ENCODE data around the gene ZNF222.
A peak's percentile ranks its signal among the peaks of the same experiment; 100 is the strongest.

Gene ZNF222

DNA sequence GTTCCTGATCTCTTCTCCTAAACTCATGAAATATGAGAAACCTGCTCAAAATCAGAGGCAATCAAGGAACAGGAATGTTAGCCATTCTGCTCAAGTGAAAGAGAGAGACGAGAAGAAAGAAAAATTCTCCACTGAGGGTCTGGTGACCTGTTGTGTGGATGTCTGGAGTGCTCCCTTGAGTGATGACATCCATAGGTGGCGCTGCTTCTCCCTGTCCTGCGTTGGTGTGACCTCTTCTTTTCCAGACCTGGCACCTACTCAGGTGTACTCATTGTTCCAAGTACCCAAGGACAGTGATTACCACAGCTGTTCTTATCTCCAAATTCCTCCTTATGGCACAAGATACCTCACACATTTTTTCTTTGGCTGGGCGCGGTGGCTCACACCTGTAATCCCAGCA, 30.7 kb downstream of the ZNF222 start:
- no peak for DNase-seq

DNA sequence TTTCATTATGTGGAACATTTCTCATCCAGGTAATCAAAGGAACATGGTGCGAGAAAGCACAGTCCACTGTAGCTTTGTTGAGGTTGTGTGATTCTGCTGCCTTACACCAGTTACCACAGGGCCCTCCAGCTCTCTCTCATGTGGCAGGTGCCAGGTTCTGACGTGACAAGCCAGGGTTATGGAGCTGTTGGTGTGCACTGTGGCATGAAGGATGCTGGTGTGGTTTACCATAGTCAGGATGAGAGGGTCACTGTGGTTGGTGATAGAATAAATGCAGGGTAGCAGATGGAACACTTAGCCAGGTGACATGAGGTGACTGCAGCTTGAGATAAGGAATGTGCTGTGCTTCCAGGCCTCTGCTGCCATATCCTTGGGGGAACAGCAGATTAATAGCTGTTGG, 34.0 kb downstream of the ZNF222 start:
- DNase-seq, result no peak

DNA sequence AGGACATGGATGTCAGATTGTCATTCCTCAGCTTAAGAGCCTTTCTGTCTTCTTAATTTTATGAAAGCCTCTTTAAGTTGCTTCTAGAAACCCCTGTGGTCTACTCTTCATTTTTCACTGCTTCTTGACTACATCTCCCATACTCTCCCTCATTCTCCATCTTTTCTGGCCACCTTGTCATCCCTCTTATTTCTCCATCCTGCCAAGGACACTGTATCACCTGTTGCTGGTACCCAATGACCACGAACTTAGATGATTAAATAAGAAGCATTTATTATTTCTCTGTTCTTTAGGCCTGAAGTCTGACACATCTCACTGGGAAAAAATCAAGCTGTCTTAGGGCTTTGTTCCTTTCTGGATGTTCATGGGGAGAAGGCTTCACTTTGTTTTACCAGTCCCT, 35.9 kb downstream of the ZNF222 start:
- DNase-seq, result no peak

DNA sequence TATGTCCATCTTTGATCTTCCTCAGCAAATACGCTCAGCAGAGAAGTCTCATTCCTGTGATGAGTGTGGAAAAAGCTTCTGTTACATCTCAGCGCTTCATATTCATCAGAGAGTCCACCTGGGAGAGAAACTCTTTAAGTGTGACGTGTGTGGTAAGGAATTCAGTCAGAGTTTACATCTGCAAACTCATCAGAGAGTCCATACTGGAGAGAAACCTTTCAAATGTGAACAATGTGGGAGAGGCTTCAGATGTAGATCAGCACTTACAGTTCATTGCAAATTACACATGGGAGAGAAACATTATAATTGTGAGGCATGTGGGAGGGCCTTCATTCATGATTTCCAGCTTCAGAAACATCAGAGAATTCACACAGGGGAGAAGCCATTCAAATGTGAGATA, 41.1 kb downstream of the ZNF222 start:
- DNase-seq, result no peak

DNA sequence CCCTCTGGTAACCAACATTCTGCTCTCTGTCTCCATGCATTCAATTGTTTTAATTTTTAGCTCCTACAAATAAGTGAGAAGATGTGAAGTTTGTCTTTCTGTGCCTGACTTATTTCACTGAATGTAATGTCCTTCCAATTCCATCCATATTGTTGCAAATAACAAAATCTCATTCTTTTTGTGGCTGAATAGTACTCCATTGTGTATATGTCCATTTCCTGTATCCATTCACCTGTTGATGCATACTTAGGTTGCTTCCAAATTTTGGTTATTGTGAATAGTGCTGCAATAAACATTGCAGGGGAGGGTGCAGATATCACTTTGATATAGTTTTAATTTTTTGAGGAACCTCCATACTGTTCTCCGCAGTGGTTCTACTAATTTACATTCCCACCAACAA, 44.2 kb downstream of the ZNF222 start:
- DNase-seq, result no peak

DNA sequence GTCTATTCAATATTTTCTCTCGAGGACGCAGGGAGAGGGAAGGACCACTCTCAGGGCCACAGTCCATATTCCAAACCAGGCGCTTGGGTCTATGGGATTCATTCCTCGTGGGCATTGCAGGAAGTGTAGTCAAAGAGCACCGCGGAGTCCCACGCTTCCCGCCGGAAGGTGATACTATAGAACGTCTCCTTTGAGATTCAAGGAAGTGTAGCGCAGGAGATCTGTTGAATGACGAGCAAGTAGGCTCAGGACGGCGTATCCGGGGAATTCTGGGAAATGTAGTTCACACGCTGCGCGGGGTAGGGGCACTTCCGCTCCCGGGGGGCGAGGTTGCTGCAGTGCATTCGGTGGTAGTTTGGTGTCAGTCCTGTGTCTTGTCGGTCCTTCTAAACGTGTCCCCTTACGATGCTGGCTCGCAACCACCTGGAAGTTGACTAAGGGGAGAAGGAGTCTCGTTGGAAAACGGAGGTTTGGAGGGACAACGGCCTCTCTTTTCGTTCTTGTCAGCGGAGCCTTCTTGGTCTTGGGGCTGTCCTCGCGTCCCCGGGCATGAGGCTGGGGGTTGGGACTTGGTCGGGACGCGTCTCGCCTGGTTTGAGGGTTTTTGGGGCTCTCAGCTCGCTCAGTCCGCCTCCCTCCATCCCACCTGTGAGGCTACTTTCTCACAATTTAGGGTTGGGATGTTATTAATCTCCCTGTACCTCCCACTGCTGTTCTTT, 46.8 kb downstream of the ZNF222 start, which contains the start of gene ZNF284:
TSS of gene ZNF284 (plus strand) at position 336 of the 719 bp plus-strand sequence. CDS start 4,231 bp downstream, outside the sequence.
- DNase-seq, result peak; percentile 39

DNA sequence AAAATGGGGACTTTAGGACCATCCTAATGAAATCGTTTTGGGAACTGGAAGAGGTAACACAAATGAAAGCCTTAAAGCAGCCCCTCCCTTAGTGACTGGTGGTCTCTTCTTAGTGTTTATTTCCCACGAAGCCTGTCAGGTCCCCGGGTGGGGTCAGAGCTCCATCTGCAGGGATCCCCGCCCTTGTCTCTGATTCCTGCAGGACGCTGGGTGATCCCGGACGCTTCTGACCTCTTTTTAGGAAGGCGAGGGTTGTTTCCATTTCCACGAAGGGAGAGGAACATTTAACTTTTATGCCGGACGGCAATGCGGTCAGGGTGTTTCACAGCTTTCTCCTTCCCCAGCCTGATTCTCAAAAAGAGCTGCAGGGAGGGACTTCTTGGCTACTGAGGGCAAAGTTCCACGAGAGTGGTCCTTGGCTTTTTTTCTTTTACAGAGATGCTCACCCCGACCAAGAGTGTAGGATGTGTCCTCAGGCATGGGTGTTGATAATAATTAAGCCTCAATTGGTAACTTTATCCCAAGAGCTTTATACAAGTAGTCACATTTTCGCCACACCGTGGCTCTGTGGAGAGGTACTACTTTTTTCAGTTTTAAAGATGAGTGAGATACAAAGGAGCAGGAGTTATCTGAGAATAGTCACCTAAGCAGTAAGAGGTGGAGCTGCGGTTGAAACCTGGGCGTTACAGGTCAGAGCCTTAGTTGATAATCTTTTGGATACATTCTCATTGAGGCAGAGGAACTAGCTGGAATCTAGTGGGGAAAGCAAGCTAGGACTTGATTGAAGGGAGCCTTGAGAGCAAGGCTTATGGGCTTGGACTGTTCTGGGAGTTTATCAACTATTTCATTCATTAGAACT, 47.6 kb downstream of the ZNF222 start:
- no peak for DNase-seq

DNA sequence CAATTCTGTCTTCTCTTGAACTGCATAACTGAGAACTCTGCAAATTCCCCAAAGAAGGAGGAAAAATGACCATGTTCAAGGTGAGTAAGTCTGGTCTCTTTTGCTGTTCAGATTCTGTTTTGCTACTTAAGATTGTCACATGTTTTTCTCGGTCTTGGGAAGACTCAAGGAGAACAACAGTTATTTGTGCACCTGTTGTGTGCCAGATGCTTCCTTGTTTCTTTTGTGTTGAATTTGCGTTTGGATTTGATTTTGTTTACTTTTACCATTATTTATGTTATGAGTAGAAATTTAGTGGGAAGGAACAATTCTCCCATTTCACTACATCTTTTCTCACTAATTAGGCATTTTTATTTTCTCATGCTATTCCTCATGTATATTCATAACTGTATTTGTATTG, 51.1 kb downstream of the ZNF222 start:
- no peak for DNase-seq
